CD4-positive, alpha-beta T cell treated with Interleukin-17A for 1 hour (primary cell): ENCODE measurements around the gene MAD1L1.
"Not testable (repeated sequence)": the region's sequence is repeated elsewhere in the genome, so short reads cannot be mapped to it uniquely, and the experiment has no call there.

Source experiments
- DNase-seq: peaks from one replicate; pipeline ENCODE4 v3.0.0-alpha.2; 2020

MAD1L1 gene

DNA sequence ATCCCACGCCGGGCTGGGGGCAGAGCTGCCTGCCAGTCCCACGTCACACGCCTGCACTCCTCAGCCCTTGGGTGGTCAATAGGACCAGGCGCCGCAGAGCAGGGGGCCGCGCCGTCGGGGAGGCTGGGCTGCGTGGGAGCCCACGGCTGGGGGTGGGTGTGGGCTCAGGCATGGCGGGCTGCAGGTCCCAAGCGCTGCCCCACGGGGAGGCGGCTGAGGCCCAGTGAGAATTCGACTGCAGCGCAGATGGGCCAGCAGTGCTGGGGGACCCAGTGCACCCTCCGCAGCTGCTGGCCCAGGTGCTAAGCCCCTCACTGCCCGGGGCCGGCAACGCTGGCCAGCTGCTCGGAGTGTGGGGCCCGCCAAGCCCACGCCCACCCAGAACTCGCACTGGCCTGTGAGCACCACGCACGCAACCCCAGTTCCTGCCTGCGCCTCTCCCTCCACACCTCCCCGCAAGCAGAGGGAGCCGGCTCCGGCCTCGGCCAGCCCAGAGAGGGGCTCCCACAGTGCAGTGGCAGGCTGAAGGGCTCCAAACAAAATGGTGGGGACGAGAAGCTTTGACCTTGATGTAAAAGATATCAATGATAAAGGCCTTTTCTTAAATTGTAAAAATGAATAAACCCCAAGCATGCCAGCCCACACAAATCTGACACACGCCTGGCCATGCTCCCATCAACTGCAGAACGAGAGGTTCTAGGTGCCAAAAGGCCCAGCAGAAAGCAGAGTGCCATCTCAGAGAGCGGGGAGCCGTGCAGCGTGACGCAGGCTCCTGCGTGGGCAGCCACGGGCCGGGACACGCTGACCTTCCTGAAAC lies 255.5 kb downstream of the MAD1L1 start:
- no peak for DNase-seq

GRCh38 chr7:1976521-1976920 lies 256.2 kb downstream of the MAD1L1 start:
- not testable (repeated sequence) for DNase-seq

DNA sequence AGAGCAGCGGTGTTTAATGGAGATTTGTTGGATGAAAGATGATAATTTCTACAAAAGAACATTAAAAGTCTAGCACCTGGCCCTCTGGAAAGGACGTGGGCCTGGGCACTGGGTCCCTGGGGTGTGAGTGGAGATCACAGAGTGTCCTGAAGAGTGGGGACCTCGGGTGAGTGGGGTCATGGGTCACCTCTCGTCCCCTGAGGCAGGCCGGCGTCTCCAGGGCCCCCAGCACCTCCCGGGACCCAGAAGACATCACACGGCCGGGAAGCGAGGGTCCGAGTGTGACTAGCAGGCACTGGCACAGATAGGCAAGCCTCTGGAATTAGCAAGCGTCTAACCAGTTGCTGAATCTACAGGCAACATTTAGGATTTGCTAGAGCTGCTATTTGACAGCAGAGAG lies 257.2 kb downstream of the MAD1L1 start:
- no peak for DNase-seq

- DNase-seq: no peak
Observed at GRCh38 chr7:1975179-1975578, 257.6 kb downstream of the MAD1L1 start.

DNA sequence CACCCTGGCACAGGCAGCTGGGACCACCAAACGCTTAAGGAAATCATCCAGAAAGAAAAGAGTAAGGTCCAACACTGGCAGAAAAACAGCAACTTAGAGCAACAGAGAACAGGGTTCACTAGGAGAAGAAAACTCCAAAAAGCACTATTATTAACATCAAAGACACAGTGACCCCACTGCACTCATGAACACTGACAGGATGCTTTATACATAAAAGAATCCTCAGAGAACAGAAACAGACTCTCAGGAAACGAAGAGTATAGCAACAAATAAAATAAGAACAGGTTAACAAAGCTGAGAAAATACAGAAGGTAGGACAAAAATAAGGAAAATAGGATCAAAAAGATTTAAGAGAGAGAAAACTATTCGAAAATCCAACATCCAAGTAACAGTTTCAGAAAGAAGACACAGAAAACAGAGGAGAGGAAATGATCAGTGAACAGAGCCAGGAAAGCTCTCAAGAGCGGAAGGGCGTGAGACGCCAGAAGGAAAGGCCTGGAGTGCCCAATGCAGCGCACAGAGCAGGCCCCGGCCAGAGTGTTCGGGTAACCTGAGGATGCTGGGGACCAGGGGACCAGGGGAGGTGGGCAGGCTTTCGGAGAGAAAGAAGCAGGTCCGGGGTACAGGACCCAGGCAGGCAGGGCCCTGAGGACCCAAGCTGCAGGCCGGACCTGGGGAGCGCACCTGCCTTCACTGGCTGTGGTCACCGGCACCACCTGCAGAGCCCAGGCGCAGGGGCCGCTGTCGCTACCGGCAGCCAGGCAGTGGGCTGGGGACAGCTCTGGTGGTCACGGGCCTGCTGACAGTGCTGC lies 258.2 kb downstream of the MAD1L1 start:
- DNase-seq: no peak

GRCh38 chr7:1973321-1974251 lies 259.2 kb downstream of the MAD1L1 start:
- no peak for DNase-seq

- no peak for DNase-seq
Observed at GRCh38 chr7:1972744-1973143, 260.0 kb downstream of the MAD1L1 start.

GRCh38 chr7:1971946-1972654 lies 260.6 kb downstream of the MAD1L1 start:
- DNase-seq: no peak

DNA sequence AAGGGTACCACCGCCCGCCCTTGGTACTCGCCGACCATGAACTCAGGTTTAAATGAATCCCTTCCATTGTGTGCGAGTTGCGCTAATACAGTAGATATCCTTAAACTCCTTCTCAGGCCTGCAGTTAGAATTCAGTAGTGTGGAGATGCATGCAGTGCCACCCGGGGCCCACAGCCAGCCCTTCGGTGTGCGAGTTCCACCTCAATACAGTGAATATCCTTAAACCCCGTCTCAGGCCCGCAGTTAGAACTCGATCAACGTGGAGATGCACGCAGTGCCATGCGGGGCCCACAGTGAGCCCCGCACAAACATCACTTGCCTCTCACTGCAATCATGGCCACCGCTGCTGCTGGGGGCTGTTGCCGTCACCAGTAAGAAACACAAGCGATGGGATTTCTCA lies 261.9 kb downstream of the MAD1L1 start:
- no peak for DNase-seq

GRCh38 chr7:1970285-1970660 lies 262.5 kb downstream of the MAD1L1 start:
- DNase-seq: not testable (repeated sequence)

DNA sequence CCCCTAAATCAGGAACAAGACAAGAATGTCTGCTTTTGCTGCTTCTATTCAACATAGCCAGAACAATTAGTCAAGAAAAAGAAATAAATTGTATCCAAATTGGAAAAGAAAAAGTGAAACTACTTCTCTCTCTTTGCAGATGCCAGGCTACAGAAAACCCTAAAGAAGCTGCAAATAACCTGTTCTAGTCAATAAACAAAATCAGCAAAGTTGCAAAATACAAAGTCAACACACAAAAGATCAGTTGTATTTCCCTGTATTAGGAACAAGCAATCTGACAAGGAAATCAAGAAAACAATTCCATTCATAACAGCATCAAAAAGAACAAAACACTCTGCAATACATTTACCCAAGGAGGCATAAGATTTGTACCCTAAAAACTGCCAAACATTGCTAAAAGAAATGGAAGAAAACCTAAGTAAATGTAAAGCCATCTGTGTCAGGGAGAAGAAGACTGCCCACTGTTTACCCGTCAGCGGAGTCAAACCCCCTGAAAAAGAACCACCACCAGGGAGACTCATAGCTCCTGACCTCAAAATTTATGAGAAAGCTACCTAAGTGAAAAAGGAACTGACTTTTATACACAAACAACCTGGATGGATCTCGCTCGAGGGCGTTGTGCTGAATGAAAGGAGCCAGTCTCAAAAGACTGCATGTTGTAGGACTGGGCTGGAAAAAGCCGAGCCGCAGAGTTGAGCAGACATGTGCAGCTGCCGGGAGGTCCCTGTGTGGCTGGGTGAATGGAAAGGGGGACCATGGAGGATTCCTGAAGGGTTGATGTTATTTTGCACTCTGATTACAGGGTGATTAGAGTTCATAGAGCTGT lies 263.1 kb downstream of the MAD1L1 start:
- DNase-seq: no peak

DNA sequence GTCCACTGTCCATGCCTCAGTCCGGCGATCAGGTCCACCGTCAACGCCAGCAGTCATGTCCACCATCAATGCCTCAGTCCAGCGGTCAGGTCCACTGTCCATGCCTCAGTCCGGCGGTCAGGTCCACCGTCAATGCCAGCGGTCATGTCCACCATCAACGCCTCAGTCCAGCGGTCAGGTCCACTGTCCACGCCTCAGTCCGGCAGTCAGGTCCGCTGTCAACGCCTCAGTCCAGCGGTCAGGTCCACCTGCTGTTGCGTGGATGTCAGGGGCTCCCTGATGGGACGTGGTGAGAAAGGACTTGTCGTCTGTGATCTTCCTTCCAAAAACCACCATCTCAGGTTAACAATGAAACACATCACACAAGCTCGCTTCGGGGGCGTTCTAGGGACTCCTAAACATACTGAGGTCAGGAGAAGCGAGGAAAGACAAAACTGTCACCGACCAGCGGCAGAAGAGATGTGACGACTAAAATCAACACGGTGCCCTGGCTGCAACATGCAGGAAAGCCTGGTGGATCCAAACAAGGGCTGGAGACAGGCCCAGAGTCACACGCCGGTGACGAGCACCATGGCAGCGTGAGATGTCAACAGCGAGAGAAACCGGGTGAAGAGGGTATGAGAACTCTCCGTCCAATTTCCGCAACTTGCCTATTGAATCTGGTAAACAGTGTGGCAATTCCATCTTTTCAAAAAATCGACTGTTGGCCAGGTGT lies 264.2 kb downstream of the MAD1L1 start:
- no peak for DNase-seq

DNA sequence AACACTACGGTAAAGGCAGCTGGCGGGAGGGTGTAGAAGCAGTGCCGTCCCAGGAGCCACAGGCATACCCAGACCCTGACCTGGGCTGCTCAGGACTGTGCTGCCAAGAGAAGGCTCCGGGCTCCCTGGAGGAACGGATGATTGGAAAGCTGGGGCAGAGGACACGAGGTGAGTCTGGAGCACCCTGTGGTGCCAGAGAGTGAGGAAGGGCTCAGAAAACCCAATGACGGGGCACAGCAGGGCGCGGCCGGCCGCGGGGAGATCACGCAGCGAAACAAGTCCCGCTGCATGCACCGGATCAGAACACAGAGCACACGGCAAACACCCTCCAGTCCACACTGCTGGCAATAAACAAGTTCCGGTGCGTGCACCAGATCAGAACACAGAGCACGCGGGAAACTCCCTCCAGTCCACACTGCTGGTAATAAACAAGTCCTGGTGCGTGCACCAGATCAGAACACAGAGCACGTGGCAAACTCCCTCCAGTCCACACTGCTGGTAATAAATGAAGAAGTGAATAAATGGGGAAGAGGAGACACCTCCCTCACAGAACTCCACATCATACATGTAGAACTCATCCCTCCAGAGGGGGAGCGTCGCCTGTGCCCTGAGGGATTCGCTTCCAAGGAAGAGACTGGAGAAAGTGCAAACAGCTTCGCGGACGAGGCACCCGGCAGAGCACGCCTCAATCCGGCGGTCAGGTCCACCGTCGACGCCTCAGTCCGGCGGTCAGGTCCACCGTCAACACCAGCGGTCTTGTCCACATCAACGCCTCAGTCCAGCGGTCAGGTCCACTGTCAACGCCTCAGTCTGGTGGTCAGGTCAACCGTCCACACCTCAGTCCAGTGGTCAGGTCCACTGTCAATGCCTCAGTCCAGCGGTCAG lies 265.0 kb downstream of the MAD1L1 start:
- no peak for DNase-seq

GRCh38 chr7:1966631-1967200 lies 266.0 kb downstream of the MAD1L1 start:
- DNase-seq: no peak

GRCh38 chr7:1965579-1966294 lies 267.0 kb downstream of the MAD1L1 start:
- no peak for DNase-seq

GRCh38 chr7:1964913-1965578 lies 267.7 kb downstream of the MAD1L1 start:
- DNase-seq: no peak

DNA sequence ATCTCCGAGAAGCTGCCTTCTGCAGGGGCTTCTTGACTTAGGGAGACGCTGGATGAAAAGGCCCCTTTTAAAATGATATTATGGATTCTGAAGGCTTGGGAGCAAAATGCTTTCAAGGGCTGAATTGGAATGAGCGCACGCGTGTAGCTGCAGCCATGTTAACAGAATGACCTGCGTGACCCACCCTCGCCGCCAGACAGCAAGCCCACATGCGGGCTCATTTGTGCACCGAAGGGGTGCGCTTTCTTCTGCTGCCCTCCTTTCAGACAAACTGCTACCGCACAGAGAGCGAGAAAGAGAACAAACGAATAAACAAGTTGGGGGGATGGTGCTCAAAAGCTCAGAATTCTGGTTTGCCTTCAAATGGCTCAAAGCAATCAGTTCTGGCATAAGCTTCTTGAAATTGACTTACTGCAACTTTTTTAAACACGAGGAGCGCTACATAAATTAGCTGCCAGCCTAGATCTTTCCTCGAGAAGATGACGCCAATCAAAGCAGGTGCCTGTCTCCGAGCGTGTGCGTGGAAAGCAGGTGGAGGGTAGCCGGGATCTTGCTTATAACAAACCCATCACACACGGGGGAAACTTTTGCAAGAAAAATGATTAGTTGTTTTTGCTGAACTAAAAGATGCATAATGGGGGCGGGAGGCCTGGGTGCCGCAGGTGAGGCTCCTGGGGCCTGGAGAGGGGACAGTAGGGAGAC lies 268.4 kb downstream of the MAD1L1 start:
- no peak for DNase-seq
